ENCODE results near the gene SHB. TPM values are rescaled to one million over a fixed set of nuclear protein-coding genes. Genes with fewer than 3 reads are reported as not detected.

The SHB gene
- total RNA-seq, 2 donors from 2014 or later: 33.9 to 39.9 TPM

- Histone ChIP-seq H3K27ac (peak overlapping the region; percentile 76), H3K9me3 (no peaks in the 10 kb centered on the region), H3K4me1 (peaks cover 5 to 96% of the 10 kb centered on the region in 2 donors), H3K4me3 (no peak overlapping the region), H3K27me3 (no peaks in the 10 kb centered on the region), H3K36me3 (no peaks in the 10 kb centered on the region)
- TF ChIP-seq CTCF (IDR thresholded peaks at IDR 0.05): no peak
- DNase-seq (ENCODE audit: low spot score): no peak
Measured at GRCh38 chr9:38023661-38024035, 45.4 kb downstream of the SHB start.

DNA sequence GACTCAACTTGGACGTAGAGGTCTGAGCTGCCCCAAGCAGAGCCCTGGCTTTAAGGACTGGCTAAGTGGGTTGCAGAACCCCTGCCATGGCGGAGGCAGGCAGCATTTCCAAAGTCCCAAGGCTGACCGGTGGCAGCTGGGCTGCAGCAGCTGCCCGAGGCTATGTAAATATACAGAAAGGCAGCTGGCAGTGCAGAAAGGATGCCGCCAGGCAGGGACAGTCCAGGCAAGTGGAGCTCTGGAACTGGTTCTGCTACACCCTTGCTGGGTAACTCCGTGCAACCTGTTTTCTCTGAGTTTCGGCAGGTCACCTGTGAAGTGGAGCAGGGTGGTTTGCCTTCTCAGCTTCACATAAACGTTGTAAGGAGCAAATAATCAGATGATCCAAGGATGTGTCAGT, 46.0 kb downstream of the SHB start:
- H3K27ac ChIP-seq: peak overlapping the region; percentile 76
- TF ChIP-seq CTCF (IDR thresholded peaks at IDR 0.05): no peak
- DNase-seq (ENCODE audit: low spot score): no peak

DNA sequence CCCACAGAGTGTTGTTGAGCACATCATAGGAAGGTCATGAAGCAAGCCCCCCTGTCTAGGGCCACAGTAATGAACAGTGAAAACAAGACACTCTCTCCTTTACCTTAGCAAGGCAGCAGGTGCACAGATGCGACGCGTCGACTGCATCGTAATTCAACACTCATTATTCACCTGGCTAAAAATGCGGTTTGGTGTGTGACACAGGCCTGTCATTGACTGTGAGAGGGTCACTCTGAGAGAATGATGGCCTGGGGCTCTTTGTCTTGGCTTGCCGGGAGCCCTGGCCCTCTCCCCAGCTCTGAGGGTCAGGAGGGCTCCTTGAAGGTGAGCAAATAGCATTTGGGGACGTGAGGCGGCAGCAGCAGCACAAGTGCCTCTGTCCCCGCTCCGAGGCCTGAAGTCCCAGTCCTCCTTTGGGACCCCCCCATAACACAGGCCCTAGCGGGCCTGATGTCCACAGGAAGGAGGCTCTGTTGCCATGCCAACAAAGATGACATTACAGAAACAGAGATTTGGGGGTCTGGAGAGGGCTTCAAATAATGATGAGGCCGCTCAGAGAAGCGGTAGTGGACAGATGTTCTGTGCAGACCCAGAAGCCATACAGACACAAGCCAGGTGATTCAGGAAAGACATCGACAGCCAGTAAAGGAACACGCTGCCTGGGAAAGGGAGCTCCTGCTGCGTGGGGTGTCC, 46.7 kb downstream of the SHB start:
- Histone ChIP-seq H3K27ac (peak overlapping the region; percentile 76), H3K4me1 (peaks cover 5 to 99% of the 10 kb centered on the region in 2 donors), H3K9me3 (no peaks in the 10 kb centered on the region), H3K27me3 (no peaks in the 10 kb centered on the region), H3K36me3 (no peaks in the 10 kb centered on the region), H3K4me3 (no peak overlapping the region)
- no peak for DNase-seq (ENCODE audit: low spot score)
- TF ChIP-seq CTCF (IDR thresholded peaks at IDR 0.05): no peak

More for the DNA sequence above, 46.0 kb downstream of the SHB start:
- peaks cover 5 to 99% of the 10 kb centered on the region in 2 donors for H3K4me1 ChIP-seq
- H3K4me3 ChIP-seq: no peak overlapping the region
- no peaks in the 10 kb centered on the region for H3K27me3 ChIP-seq
- no peaks in the 10 kb centered on the region for H3K9me3 ChIP-seq
- H3K36me3 ChIP-seq: no peaks in the 10 kb centered on the region

- H3K4me3 ChIP-seq: no peak overlapping the region
- no peaks in the 10 kb centered on the region for H3K9me3 ChIP-seq
- H3K27me3 ChIP-seq: no peaks in the 10 kb centered on the region
- H3K4me1 ChIP-seq: peaks cover 5 to 97% of the 10 kb centered on the region in 2 donors
- peak overlapping the region; percentile 18 to 68 for H3K27ac ChIP-seq
- no peak for TF ChIP-seq CTCF (IDR thresholded peaks at IDR 0.05)
- no peaks in the 10 kb centered on the region for H3K36me3 ChIP-seq
- no peak for DNase-seq (ENCODE audit: low spot score)
Measured at GRCh38 chr9:38020151-38021076, 48.6 kb downstream of the SHB start.

DNA sequence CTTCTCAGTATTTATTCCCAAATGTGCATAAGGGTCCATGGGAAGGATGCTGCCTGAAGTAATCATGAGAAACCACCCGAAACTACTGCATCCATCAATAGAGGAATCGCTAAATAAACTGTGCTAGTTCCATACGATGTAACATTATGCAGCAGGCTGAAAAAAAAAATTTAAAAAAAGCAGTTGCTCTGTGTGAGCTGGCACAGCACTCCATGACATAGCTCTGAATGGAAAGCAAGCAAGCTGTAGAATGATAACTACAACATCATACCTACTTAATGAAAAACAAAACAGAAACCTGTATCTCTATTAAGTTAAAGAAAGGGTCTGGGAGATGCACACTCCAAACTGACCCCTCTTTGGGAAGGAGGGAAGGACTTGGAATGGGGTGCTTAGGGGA, 49.3 kb downstream of the SHB start:
- Histone ChIP-seq H3K27ac (peak overlapping the region; percentile 65 to 68), H3K9me3 (no peaks in the 10 kb centered on the region), H3K4me1 (peaks cover 5 to 90% of the 10 kb centered on the region in 2 donors), H3K4me3 (no peak overlapping the region), H3K36me3 (peaks cover 3% of the 10 kb centered on the region), H3K27me3 (no peaks in the 10 kb centered on the region)
- DNase-seq (ENCODE audit: low spot score): no peak
- no peak for TF ChIP-seq CTCF (IDR thresholded peaks at IDR 0.05)
